Measurements from ENCODE around the gene ARL15. TPM values are rescaled to one million over a fixed set of nuclear protein-coding genes. Genes with fewer than 3 reads are reported as not detected.

Gene ARL15
- polyA plus RNA-seq, 1 donor from 2014 or later: 10.9 TPM

Other genes starting within 250 kb of the ARL15 start
- not detected for gene HSPB3, start 145.1 kb upstream of the ARL15 start, polyA plus RNA-seq
- gene SNX18, start 207.2 kb upstream of the ARL15 start, polyA plus RNA-seq: 4.0 TPM